ENCODE data around the gene HIF3A.

HIF3A gene

GRCh38 chr19:46353730-46354528 is 57.1 kb downstream of the HIF3A start:
- DNase-seq (ENCODE audit: low spot score) = no peak
- H3K27me3 ChIP-seq (ENCODE audit: control insufficient read depth in 3 of 3, insufficient read depth in 3 of 3, low read depth in 1 of 3, low read length in 3 of 3) = no peaks in the 10 kb centered on the region
- no peak overlapping the region for H3K14ac ChIP-seq (ENCODE audit: low read length)
- no peaks in the 10 kb centered on the region for H3K9me3 ChIP-seq (replicated peaks in 1 of 2; ENCODE audit: control insufficient read depth in 2 of 2, insufficient read depth in 1 of 2, low read depth in 1 of 2, low read length in 2 of 2)
- peak overlapping the region; percentile 28 for H2BK5ac ChIP-seq (ENCODE audit: low read length)
- peaks cover 19% of the 10 kb centered on the region for H3K79me1 ChIP-seq (ENCODE audit: low read depth, low read length)
- H2AK5ac ChIP-seq (ENCODE audit: low read depth, low read length) = no peak overlapping the region
- no peak overlapping the region for H3K4ac ChIP-seq (ENCODE audit: low read length)
- H3K9ac ChIP-seq (ENCODE audit: low read depth, low read length, poor library complexity) = no peak overlapping the region
- peaks cover 35 to 93% of the 10 kb centered on the region in 2 donors for H3K36me3 ChIP-seq (replicated peaks in 1 of 2; ENCODE audit: control insufficient read depth in 2 of 2, insufficient read depth in 2 of 2, low read length in 2 of 2)
- peak overlapping the region; percentile 52 for H3K23ac ChIP-seq (ENCODE audit: low read depth, low read length, poor library complexity)
- no peak overlapping the region for H2BK120ac ChIP-seq (ENCODE audit: low read depth, low read length)
- no peak overlapping the region for H2BK12ac ChIP-seq (ENCODE audit: low read length)
- H4K8ac ChIP-seq (ENCODE audit: low read depth, low read length) = no peak overlapping the region
- no peak overlapping the region for H3K27ac ChIP-seq (replicated peaks; ENCODE audit: low read length)
- H2BK15ac ChIP-seq (ENCODE audit: low read length) = no peak overlapping the region
- peak overlapping the region in 1 of 2 donors; percentile 5 for H3K4me3 ChIP-seq (ENCODE audit: low read length in 2 of 2)
- no peak overlapping the region for H2AFZ ChIP-seq (ENCODE audit: low read length)
- H3K4me2 ChIP-seq (ENCODE audit: insufficient read depth, low read length, poor library complexity, severe bottlenecking) = no peak overlapping the region
- H4K91ac ChIP-seq (ENCODE audit: low read depth, low read length, poor library complexity) = no peak overlapping the region
- WGBS, 2 donors (ENCODE audit: extremely low coverage in 2 of 2, insufficient read length in 2 of 2, insufficient replicate concordance in 1 of 2) = no CpG with 5 or more reads among the region's 28 CpGs
- peaks cover 0 to 5% of the 10 kb centered on the region in 2 donors for H3K4me1 ChIP-seq (ENCODE audit: control insufficient read depth in 2 of 2, insufficient read depth in 1 of 2, low read depth in 1 of 2, low read length in 2 of 2)
- H3K18ac ChIP-seq (ENCODE audit: low read length) = no peak overlapping the region

GRCh38 chr19:46355234-46356148 is 58.6 kb downstream of the HIF3A start:
- H2BK120ac ChIP-seq (ENCODE audit: low read depth, low read length) = no peak overlapping the region
- no peak overlapping the region for H4K8ac ChIP-seq (ENCODE audit: low read depth, low read length)
- H3K9ac ChIP-seq (ENCODE audit: low read depth, low read length, poor library complexity) = peak overlapping the region; percentile 63
- H2AFZ ChIP-seq (ENCODE audit: low read length) = no peak overlapping the region
- no peaks in the 10 kb centered on the region for H3K4me1 ChIP-seq (ENCODE audit: control insufficient read depth in 2 of 2, insufficient read depth in 1 of 2, low read depth in 1 of 2, low read length in 2 of 2)
- no CpG with 5 or more reads among the region's 23 CpGs for WGBS, 2 donors (ENCODE audit: extremely low coverage in 2 of 2, insufficient read length in 2 of 2, insufficient replicate concordance in 1 of 2)
- no peaks in the 10 kb centered on the region for H3K27me3 ChIP-seq (ENCODE audit: control insufficient read depth in 3 of 3, insufficient read depth in 3 of 3, low read depth in 1 of 3, low read length in 3 of 3)
- no peak overlapping the region for H3K4ac ChIP-seq (ENCODE audit: low read length)
- DNase-seq (ENCODE audit: low spot score) = no peak
- no peaks in the 10 kb centered on the region for H3K9me3 ChIP-seq (replicated peaks in 1 of 2; ENCODE audit: control insufficient read depth in 2 of 2, insufficient read depth in 1 of 2, low read depth in 1 of 2, low read length in 2 of 2)
- H3K18ac ChIP-seq (ENCODE audit: low read length) = no peak overlapping the region
- peaks cover 13% of the 10 kb centered on the region for H3K79me1 ChIP-seq (ENCODE audit: low read depth, low read length)
- H2BK12ac ChIP-seq (ENCODE audit: low read length) = no peak overlapping the region
- no peak overlapping the region for H3K27ac ChIP-seq (replicated peaks; ENCODE audit: low read length)
- H2AK5ac ChIP-seq (ENCODE audit: low read depth, low read length) = no peak overlapping the region
- peak overlapping the region; percentile 17 for H2BK15ac ChIP-seq (ENCODE audit: low read length)
- H2BK5ac ChIP-seq (ENCODE audit: low read length) = no peak overlapping the region
- H3K4me2 ChIP-seq (ENCODE audit: insufficient read depth, low read length, poor library complexity, severe bottlenecking) = no peak overlapping the region
- no peak overlapping the region for H3K23ac ChIP-seq (ENCODE audit: low read depth, low read length, poor library complexity)
- H3K14ac ChIP-seq (ENCODE audit: low read length) = no peak overlapping the region
- no peak overlapping the region for H4K91ac ChIP-seq (ENCODE audit: low read depth, low read length, poor library complexity)
- H3K36me3 ChIP-seq (replicated peaks in 1 of 2; ENCODE audit: control insufficient read depth in 2 of 2, insufficient read depth in 2 of 2, low read length in 2 of 2) = peaks cover 33 to 96% of the 10 kb centered on the region in 2 donors
- no peak overlapping the region for H3K4me3 ChIP-seq (ENCODE audit: low read length in 2 of 2)

- H2BK5ac ChIP-seq (ENCODE audit: low read length) = no peak overlapping the region
- no peak overlapping the region for H3K4me3 ChIP-seq (ENCODE audit: low read length in 2 of 2)
- no peak overlapping the region for H3K18ac ChIP-seq (ENCODE audit: low read length)
- H2AFZ ChIP-seq (ENCODE audit: low read length) = no peak overlapping the region
- no peak overlapping the region for H2BK120ac ChIP-seq (ENCODE audit: low read depth, low read length)
- H3K27me3 ChIP-seq (ENCODE audit: control insufficient read depth in 3 of 3, insufficient read depth in 3 of 3, low read depth in 1 of 3, low read length in 3 of 3) = no peaks in the 10 kb centered on the region
- no peak overlapping the region for H3K9ac ChIP-seq (ENCODE audit: low read depth, low read length, poor library complexity)
- H3K36me3 ChIP-seq (replicated peaks in 1 of 2; ENCODE audit: control insufficient read depth in 2 of 2, insufficient read depth in 2 of 2, low read length in 2 of 2) = peaks cover 33 to 93% of the 10 kb centered on the region in 2 donors
- H3K4me2 ChIP-seq (ENCODE audit: insufficient read depth, low read length, poor library complexity, severe bottlenecking) = no peak overlapping the region
- WGBS, 2 donors (ENCODE audit: extremely low coverage in 2 of 2, insufficient read length in 2 of 2, insufficient replicate concordance in 1 of 2) = no CpG with 5 or more reads among the region's 9 CpGs
- H3K4me1 ChIP-seq (ENCODE audit: control insufficient read depth in 2 of 2, insufficient read depth in 1 of 2, low read depth in 1 of 2, low read length in 2 of 2) = no peaks in the 10 kb centered on the region
- no peak overlapping the region for H4K8ac ChIP-seq (ENCODE audit: low read depth, low read length)
- H4K91ac ChIP-seq (ENCODE audit: low read depth, low read length, poor library complexity) = no peak overlapping the region
- no peak overlapping the region for H2AK5ac ChIP-seq (ENCODE audit: low read depth, low read length)
- H3K79me1 ChIP-seq (ENCODE audit: low read depth, low read length) = peaks cover 13% of the 10 kb centered on the region
- H2BK15ac ChIP-seq (ENCODE audit: low read length) = no peak overlapping the region
- no peak overlapping the region for H3K14ac ChIP-seq (ENCODE audit: low read length)
- no peak overlapping the region for H3K27ac ChIP-seq (replicated peaks; ENCODE audit: low read length)
- H3K4ac ChIP-seq (ENCODE audit: low read length) = no peak overlapping the region
- no peaks in the 10 kb centered on the region for H3K9me3 ChIP-seq (replicated peaks in 1 of 2; ENCODE audit: control insufficient read depth in 2 of 2, insufficient read depth in 1 of 2, low read depth in 1 of 2, low read length in 2 of 2)
- no peak overlapping the region for H3K23ac ChIP-seq (ENCODE audit: low read depth, low read length, poor library complexity)
- no peak overlapping the region for H2BK12ac ChIP-seq (ENCODE audit: low read length)
- no peak for DNase-seq (ENCODE audit: low spot score)
These were observed 59.6 kb downstream of the HIF3A start for GRCh38 chr19:46356149-46357055.
